SK-N-SH (cell line): Measurements from ENCODE around the gene LSP1.

Experiments used
- CHD2 ChIP-seq: fragments of 150-350 bp; IDR thresholded peaks from 2 replicates; pipeline ENCODE4 v1.6.1; 2018; ENCODE audit warnings: low read length; ENCODE audit not compliant: partially characterized antibody
- EP300 ChIP-seq, 2 experiments: IDR thresholded peaks; 2 replicates each; pipeline versions ENCODE4 v1.4.0 to v1.6.1; 2012; ENCODE audit warnings: borderline replicate concordance in 1 of 2, low read depth in 1 of 2, low read length in 1 of 2
- EZH2phosphoT487 ChIP-seq: fragments of 200-600 bp; sonication (generic); IDR thresholded peaks from 2 replicates; pipeline ENCODE4 v1.6.1; 2017; ENCODE audit warnings: low read depth, mixed run types, mild to moderate bottlenecking, antibody characterized with exemption, moderate library complexity, borderline replicate concordance
- FOXJ3 ChIP-seq: sonication (generic); formaldehyde crosslinking; IDR thresholded peaks from 2 replicates; pipeline ENCODE4 v1.5.1; 2020; ENCODE audit warnings: mild to moderate bottlenecking, missing genetic modification reagents
- GABPA ChIP-seq: IDR thresholded peaks from 2 replicates; pipeline ENCODE4 v1.4.0; 2012; ENCODE audit warnings: low read depth, mild to moderate bottlenecking
- GATA2 ChIP-seq: sonication (generic); formaldehyde crosslinking; IDR thresholded peaks from 2 replicates; pipeline ENCODE4 v1.5.0; 2020; ENCODE audit warnings: mild to moderate bottlenecking, missing genetic modification reagents
- JUND ChIP-seq: IDR thresholded peaks from 2 replicates; pipeline ENCODE4 v1.4.0; 2012
- MXI1 ChIP-seq: IDR thresholded peaks from 2 replicates; pipeline ENCODE4 v1.6.1; 2012; ENCODE audit warnings: mild to moderate bottlenecking, low read depth, low read length, improper control_type of control experiment
- POLR2AphosphoS5 ChIP-seq: IDR thresholded peaks from 2 replicates; pipeline ENCODE4 v1.6.1; 2012; ENCODE audit warnings: low read depth, low read length
- REST ChIP-seq: IDR thresholded peaks from 2 replicates; pipeline ENCODE4 v1.6.1; 2012; ENCODE audit warnings: mild to moderate bottlenecking, low read depth, low read length, moderate library complexity
- YY1 ChIP-seq: IDR thresholded peaks from 2 replicates; pipeline ENCODE4 v1.4.0; 2012; ENCODE audit warnings: low read depth, mild to moderate bottlenecking
- TF ChIP-seq, protein P1 (sequence below): fragments of 200-600 bp; sonication (generic); IDR thresholded peaks from 2 replicates; pipeline ENCODE4 v1.6.1; 2017; ENCODE audit warnings: antibody characterized with exemption, mild to moderate bottlenecking, moderate library complexity
- TF ChIP-seq, protein P2 (sequence below): fragments of 150-350 bp; IDR thresholded peaks from 2 replicates; pipeline ENCODE4 v1.6.1; 2017; ENCODE audit warnings: antibody characterized with exemption, low read length, low read depth, borderline replicate concordance

DNA sequence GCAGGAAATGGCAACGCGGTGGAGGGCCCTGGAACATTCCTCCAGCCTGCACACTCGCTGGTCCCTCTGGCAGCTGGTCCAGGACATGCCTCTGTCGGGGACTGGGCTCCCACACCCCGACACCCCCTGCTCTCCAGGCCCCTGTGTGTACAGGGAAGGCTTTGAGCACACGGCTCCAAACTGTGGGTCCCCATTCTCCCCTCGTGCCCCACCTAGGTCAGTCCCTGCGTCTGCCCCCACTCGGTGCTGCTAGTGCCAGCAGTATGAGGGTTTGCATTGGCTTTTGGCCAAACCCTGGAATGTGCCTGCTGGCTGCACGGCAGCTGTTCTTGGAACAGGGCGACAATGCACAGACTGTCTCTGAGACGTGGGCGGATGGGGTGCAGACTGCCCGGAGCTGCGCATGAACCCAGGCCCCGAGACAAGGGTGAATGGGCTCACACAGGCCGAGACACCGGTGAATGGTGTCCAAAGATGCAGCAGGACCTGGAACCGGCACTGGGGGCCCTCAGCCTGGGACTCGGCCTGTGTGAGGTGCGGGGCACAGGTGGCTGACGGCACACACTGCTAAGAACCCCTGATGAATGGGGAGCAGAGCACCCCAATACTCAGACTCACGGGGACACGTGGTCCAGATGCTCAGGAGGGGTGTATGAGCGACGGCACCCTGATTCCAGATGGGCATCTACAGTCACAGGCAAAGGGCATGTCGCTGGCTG lies 25.6 kb upstream of the LSP1 start:
- TF ChIP-seq MXI1, result no peak
- no peak for TF ChIP-seq POLR2AphosphoS5
- TF ChIP-seq YY1, result no peak
- TF ChIP-seq, protein P1, sequence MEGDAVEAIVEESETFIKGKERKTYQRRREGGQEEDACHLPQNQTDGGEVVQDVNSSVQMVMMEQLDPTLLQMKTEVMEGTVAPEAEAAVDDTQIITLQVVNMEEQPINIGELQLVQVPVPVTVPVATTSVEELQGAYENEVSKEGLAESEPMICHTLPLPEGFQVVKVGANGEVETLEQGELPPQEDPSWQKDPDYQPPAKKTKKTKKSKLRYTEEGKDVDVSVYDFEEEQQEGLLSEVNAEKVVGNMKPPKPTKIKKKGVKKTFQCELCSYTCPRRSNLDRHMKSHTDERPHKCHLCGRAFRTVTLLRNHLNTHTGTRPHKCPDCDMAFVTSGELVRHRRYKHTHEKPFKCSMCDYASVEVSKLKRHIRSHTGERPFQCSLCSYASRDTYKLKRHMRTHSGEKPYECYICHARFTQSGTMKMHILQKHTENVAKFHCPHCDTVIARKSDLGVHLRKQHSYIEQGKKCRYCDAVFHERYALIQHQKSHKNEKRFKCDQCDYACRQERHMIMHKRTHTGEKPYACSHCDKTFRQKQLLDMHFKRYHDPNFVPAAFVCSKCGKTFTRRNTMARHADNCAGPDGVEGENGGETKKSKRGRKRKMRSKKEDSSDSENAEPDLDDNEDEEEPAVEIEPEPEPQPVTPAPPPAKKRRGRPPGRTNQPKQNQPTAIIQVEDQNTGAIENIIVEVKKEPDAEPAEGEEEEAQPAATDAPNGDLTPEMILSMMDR, result no peak
- TF ChIP-seq JUND, result no peak
- peak; percentile 18 to 23; a peak in 1 of 4 replicates for TF ChIP-seq EP300 (IDR thresholded peaks at IDR 0.05; ENCODE audit: borderline replicate concordance in 1 of 2, low read depth in 1 of 2, low read length in 1 of 2)
- TF ChIP-seq GABPA, result no peak
- TF ChIP-seq GATA2, result no peak
- TF ChIP-seq CHD2, result no peak
- TF ChIP-seq, protein P2, sequence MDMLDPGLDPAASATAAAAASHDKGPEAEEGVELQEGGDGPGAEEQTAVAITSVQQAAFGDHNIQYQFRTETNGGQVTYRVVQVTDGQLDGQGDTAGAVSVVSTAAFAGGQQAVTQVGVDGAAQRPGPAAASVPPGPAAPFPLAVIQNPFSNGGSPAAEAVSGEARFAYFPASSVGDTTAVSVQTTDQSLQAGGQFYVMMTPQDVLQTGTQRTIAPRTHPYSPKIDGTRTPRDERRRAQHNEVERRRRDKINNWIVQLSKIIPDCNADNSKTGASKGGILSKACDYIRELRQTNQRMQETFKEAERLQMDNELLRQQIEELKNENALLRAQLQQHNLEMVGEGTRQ, result no peak
- TF ChIP-seq FOXJ3 (CRISPR knock-in tag), result no peak
- TF ChIP-seq EZH2phosphoT487, result no peak
- TF ChIP-seq REST, result no peak
